ENCODE measurements around the gene FLYWCH2. TPM values are rescaled to one million over a fixed set of nuclear protein-coding genes. Genes with fewer than 3 reads are reported as not detected.

Gene FLYWCH2
- total and polyA plus RNA-seq, 2 donors (not counting 3 experiments of a cell fraction or from before 2014, with no cell fraction given), result 18.3 to 34.6 TPM

DNA sequence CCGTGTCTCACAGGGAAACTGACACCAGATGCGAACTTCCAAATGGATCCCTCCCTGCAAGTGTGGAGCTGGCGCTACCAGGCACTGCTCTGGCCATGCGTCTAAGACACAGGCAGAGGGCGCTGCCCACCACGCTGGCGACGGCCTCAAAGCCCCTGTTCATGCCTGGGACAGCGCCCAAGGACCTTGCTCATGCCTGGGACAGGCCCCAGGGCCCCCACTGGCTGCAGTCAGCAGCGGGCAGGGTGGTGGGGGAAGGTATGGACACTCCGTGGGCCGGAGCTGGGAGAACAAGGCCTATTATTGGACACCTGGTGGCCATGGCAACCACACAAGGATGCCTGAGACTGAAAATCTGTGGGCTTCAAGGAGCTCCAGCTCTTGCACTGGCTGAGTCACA lies 44.1 kb upstream of the FLYWCH2 start:
- no peaks in the 10 kb centered on the region for H3K79me2 ChIP-seq (ENCODE audit: control insufficient read depth, insufficient read depth, low read length)
- FAIRE-seq (peak; percentile 94), DNase-seq (ENCODE audit: low read depth, low spot score) (peak; percentile 70)
- H3K9me1 ChIP-seq (replicated peaks; ENCODE audit: control insufficient read depth, extremely low read depth, insufficient read depth, low read length), result no peaks in the 10 kb centered on the region
- H3K9me3 ChIP-seq (replicated peaks; ENCODE audit: control insufficient read depth, insufficient read depth, low read length), result no peaks in the 10 kb centered on the region
- intact Hi-C loops (cut with micrococcal nuclease) (loop anchor here (1.0 to 10.0 kb wide), 5 partner anchors 29 to 122 kb away; partner anchors contain the start of gene ELOB), dilution Hi-C loops (cut with MboI; ENCODE audit: extremely low pct_ligation_motif_present, low sequenced_read_pairs) (no loop called here)
- H2AFZ ChIP-seq (ENCODE audit: low read depth, low read length), result no peak overlapping the region
- BruUV-seq (replicated peaks), result no TSS peak
- TF ChIP-seq JUN (IDR thresholded peaks at IDR 0.05; ENCODE audit: borderline replicate concordance, insufficient read depth, insufficient read length, low read depth), result no peak
- TF ChIP-seq, protein P1, sequence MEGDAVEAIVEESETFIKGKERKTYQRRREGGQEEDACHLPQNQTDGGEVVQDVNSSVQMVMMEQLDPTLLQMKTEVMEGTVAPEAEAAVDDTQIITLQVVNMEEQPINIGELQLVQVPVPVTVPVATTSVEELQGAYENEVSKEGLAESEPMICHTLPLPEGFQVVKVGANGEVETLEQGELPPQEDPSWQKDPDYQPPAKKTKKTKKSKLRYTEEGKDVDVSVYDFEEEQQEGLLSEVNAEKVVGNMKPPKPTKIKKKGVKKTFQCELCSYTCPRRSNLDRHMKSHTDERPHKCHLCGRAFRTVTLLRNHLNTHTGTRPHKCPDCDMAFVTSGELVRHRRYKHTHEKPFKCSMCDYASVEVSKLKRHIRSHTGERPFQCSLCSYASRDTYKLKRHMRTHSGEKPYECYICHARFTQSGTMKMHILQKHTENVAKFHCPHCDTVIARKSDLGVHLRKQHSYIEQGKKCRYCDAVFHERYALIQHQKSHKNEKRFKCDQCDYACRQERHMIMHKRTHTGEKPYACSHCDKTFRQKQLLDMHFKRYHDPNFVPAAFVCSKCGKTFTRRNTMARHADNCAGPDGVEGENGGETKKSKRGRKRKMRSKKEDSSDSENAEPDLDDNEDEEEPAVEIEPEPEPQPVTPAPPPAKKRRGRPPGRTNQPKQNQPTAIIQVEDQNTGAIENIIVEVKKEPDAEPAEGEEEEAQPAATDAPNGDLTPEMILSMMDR (IDR thresholded peaks at IDR 0.05; ENCODE audit: extremely low read depth in 1 of 2, insufficient read depth in 1 of 2, low read depth in 1 of 2, low read length in 2 of 2), result peak; percentile 95 to 98
- no peak for TF ChIP-seq MAX (IDR thresholded peaks at IDR 0.05; ENCODE audit: insufficient read depth, insufficient read length)
- ChIA-PET POLR2A (interaction anchor here (1.6 kb wide), 1 partner anchor 29 kb away, joined by 8 read pairs; no protein-coding TSS in a partner anchor), CTCF (interaction anchor here (0.9 to 6.4 kb wide), 36 partner anchors 9 to 157 kb away, joined by 3 to 372 read pairs (median 7); partner anchors contain the start of genes FLYWCH1, FLYWCH2, KCTD5 and PAQR4)
- no peaks in the 10 kb centered on the region for H3K27me3 ChIP-seq (ENCODE audit: control insufficient read depth in 2 of 2, insufficient read depth in 2 of 2, low read length in 2 of 2)
- H3K27ac ChIP-seq (ENCODE audit: insufficient read depth, low read depth, low read length), result no peak overlapping the region
- H3K36me3 ChIP-seq (ENCODE audit: control insufficient read depth in 2 of 2, extremely low read depth in 1 of 2, insufficient read depth in 2 of 2, low read length in 2 of 2), result no peaks in the 10 kb centered on the region
- H4K20me1 ChIP-seq (replicated peaks; ENCODE audit: control insufficient read depth, extremely low read depth, insufficient read depth, low read length), result no peaks in the 10 kb centered on the region
- H3K4me3 ChIP-seq (replicated peaks in 1 of 3; ENCODE audit: insufficient read depth in 1 of 3, low read depth in 1 of 3, low read length in 3 of 3), result no peak overlapping the region
- H3K9ac ChIP-seq (replicated peaks; ENCODE audit: extremely low read depth, insufficient read depth, low read length), result no peak overlapping the region
- H3K4me2 ChIP-seq (ENCODE audit: insufficient read depth, low read length), result no peak overlapping the region
- H3K4me1 ChIP-seq (ENCODE audit: control insufficient read depth, extremely low read depth, insufficient read depth, low read length), result peaks cover 23% of the 10 kb centered on the region

Data from endothelial cell of umbilical vein (primary cell).